ENCODE measurements around the gene ZNF148.

DNA sequence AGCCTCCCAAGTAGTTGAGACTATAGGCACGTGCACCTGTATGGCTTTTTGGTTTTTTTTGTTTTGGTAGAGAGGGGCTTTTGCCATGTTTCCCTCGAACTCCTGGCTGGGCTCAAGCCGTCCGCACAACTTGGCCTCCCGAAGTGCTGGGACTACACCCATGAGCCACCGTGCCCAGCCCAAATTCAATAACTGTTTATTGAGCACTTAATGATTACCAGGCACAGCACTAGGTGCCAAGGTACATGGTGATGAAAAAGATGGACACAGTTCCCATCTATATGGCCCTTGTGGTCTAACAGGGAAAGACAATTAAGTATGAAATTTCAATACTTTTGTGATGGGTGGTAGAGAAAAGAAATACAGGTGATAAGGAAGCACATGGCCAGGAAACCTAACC lies 35.8 kb upstream of the ZNF148 start:
- TF ChIP-seq, protein P1, sequence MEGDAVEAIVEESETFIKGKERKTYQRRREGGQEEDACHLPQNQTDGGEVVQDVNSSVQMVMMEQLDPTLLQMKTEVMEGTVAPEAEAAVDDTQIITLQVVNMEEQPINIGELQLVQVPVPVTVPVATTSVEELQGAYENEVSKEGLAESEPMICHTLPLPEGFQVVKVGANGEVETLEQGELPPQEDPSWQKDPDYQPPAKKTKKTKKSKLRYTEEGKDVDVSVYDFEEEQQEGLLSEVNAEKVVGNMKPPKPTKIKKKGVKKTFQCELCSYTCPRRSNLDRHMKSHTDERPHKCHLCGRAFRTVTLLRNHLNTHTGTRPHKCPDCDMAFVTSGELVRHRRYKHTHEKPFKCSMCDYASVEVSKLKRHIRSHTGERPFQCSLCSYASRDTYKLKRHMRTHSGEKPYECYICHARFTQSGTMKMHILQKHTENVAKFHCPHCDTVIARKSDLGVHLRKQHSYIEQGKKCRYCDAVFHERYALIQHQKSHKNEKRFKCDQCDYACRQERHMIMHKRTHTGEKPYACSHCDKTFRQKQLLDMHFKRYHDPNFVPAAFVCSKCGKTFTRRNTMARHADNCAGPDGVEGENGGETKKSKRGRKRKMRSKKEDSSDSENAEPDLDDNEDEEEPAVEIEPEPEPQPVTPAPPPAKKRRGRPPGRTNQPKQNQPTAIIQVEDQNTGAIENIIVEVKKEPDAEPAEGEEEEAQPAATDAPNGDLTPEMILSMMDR (conservative IDR thresholded peaks at IDR 0.05 in 1 of 2, IDR thresholded peaks at IDR 0.05 in 1 of 2; ENCODE audit: extremely low read depth in 1 of 2, insufficient read depth in 1 of 2, low read depth in 1 of 2, low read length in 2 of 2), result no peak
- no peak for TF ChIP-seq EZH2 (IDR thresholded peaks at IDR 0.05; ENCODE audit: borderline replicate concordance, low read length)

Measured in mammary epithelial cell (primary cell).